Karpas-422 (cell line): ENCODE data around the gene GNG2. TPM values are rescaled to one million over a fixed set of nuclear protein-coding genes. Genes with fewer than 3 reads are reported as not detected.

ENCODE experiments used
- DNase-seq: peaks from one replicate; pipeline ENCODE4 v3.0.0-alpha.2; 2015
- H2AFZ ChIP-seq: fragments of 200-600 bp; sonication (generic); 2 replicates; pipeline ENCODE4 v1.6.1; 2014; ENCODE audit warnings: antibody characterized with exemption, low read length, mixed read lengths
- H3K27ac ChIP-seq: fragments of 200-600 bp; sonication (generic); 2 replicates; pipeline ENCODE4 v1.5.1; 2014; ENCODE audit warnings: mild to moderate bottlenecking, low read length, moderate library complexity
- H3K27me3 ChIP-seq: fragments of 200-600 bp; sonication (generic); 2 replicates; pipeline ENCODE4 v1.6.1; 2014; ENCODE audit warnings: low read length, mixed read lengths
- H3K36me3 ChIP-seq: fragments of 200-600 bp; sonication (generic); 2 replicates; pipeline ENCODE4 v1.6.1; 2014; ENCODE audit warnings: low read length, mixed read lengths; ENCODE audit not compliant: insufficient read depth
- H3K4me1 ChIP-seq: fragments of 200-600 bp; sonication (generic); 2 replicates; pipeline ENCODE4 v1.6.1; 2014; ENCODE audit warnings: mild to moderate bottlenecking, low read length, mixed read lengths
- H3K4me2 ChIP-seq: fragments of 200-600 bp; sonication (generic); 2 replicates; pipeline ENCODE4 v1.6.1; 2014; ENCODE audit warnings: low read length, low read depth, mild to moderate bottlenecking; ENCODE audit not compliant: poor library complexity, severe bottlenecking
- H3K4me3 ChIP-seq: fragments of 200-600 bp; sonication (generic); 2 replicates; pipeline ENCODE4 v1.5.1; 2014; ENCODE audit warnings: mild to moderate bottlenecking, antibody characterized with exemption, low read length, mixed read lengths
- H3K79me2 ChIP-seq: fragments of 200-600 bp; sonication (generic); 2 replicates; pipeline ENCODE4 v1.6.1; 2014; ENCODE audit warnings: mild to moderate bottlenecking, low read length, mixed read lengths
- H3K9ac ChIP-seq: fragments of 200-600 bp; sonication (generic); 2 replicates; pipeline ENCODE4 v1.6.0; 2014; ENCODE audit warnings: low read length
- H3K9me2 ChIP-seq: fragments of 200-600 bp; sonication (generic), shearing (Covaris generic); replicated peaks from 2 replicates; pipeline ENCODE4 v1.6.0; 2014; ENCODE audit warnings: mild to moderate bottlenecking, low read length, moderate library complexity; ENCODE audit not compliant: insufficient read depth
- H3K9me3 ChIP-seq: fragments of 300-700, 200-600 bp; sonication (generic); 2 replicates; pipeline ENCODE4 v1.6.1; 2014; ENCODE audit warnings: low read length, mixed read lengths
- H4K20me1 ChIP-seq: fragments of 200-600 bp; sonication (generic); 2 replicates; pipeline ENCODE4 v1.6.1; 2014; ENCODE audit warnings: mild to moderate bottlenecking, antibody characterized with exemption, low read length, low read depth; ENCODE audit not compliant: insufficient read depth
- total RNA-seq: library from RNA; depleted of rRNA; stranded (reverse); fragments of >200 nt; shearing (Covaris generic); gene quantifications from 2 replicates; pipeline ENCODE4 v1.2.3, GENCODE V29; 2014; ENCODE audit warnings: low replicate concordance

GNG2 gene
- total RNA-seq, 1 experiment from 2014 or later, result 351 TPM

DNA sequence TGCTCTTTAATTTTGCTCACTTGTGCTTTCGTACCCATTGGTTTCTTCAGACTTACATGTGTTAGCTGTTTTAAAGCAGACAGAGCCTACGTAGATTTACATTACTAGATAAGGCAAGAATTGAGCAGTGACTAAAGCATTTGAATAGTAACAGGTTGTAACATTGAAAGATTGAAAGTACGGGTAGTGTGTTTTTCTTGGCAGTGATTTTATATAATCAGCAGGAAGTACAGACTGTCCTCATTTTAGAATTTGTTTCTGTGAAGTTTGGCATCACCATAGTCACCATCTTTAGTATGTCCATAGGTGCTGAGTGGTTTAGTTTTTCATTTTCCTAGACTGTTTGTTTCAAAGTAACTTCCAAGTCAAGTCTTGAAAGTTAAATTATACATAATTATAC, 142.9 kb downstream of the GNG2 start:
- no peak overlapping the region for H3K4me2 ChIP-seq
- peaks cover 98% of the 10 kb centered on the region for H3K36me3 ChIP-seq
- no peak overlapping the region for H3K4me3 ChIP-seq
- H2AFZ ChIP-seq, result no peak overlapping the region
- H3K9me2 ChIP-seq, result no peaks in the 10 kb centered on the region
- H3K9me3 ChIP-seq, result no peaks in the 10 kb centered on the region
- DNase-seq, result no peak
- H3K79me2 ChIP-seq, result peaks cover 17% of the 10 kb centered on the region
- no peaks in the 10 kb centered on the region for H3K27me3 ChIP-seq
- peaks cover 13% of the 10 kb centered on the region for H3K4me1 ChIP-seq
- no peak overlapping the region for H3K27ac ChIP-seq
- no peak overlapping the region for H3K9ac ChIP-seq
- peaks cover 14% of the 10 kb centered on the region; the same call in 1 of the 2 replicates for H4K20me1 ChIP-seq

GRCh38 chr14:52005625-52006024, 145.2 kb downstream of the GNG2 start:
- no peak overlapping the region for H3K27ac ChIP-seq
- no peaks in the 10 kb centered on the region for H3K9me2 ChIP-seq
- peaks cover 14% of the 10 kb centered on the region; the same call in 1 of the 2 replicates for H4K20me1 ChIP-seq
- H3K9ac ChIP-seq, result no peak overlapping the region
- H3K79me2 ChIP-seq, result peaks cover 3% of the 10 kb centered on the region; the same call in 1 of the 2 replicates
- no peak overlapping the region for H3K4me2 ChIP-seq
- no peak overlapping the region for H2AFZ ChIP-seq
- peaks cover 96% of the 10 kb centered on the region for H3K36me3 ChIP-seq
- H3K4me3 ChIP-seq, result no peak overlapping the region
- H3K4me1 ChIP-seq, result peaks cover 13% of the 10 kb centered on the region
- no peaks in the 10 kb centered on the region for H3K27me3 ChIP-seq
- DNase-seq, result no peak
- H3K9me3 ChIP-seq, result no peaks in the 10 kb centered on the region

- Histone ChIP-seq H3K4me3 (no peak overlapping the region), H3K79me2 (peaks cover 3% of the 10 kb centered on the region; the same call in 1 of the 2 replicates), H2AFZ (no peak overlapping the region), H3K4me1 (peaks cover 13% of the 10 kb centered on the region), H3K27me3 (no peaks in the 10 kb centered on the region), H3K36me3 (peaks cover 96% of the 10 kb centered on the region), H3K9me3 (no peaks in the 10 kb centered on the region), H3K9me2 (no peaks in the 10 kb centered on the region), H3K9ac (no peak overlapping the region), H3K27ac (no peak overlapping the region), H4K20me1 (peaks cover 14% of the 10 kb centered on the region; the same call in 1 of the 2 replicates), H3K4me2 (no peak overlapping the region)
- no peak for DNase-seq
Observed at GRCh38 chr14:52006361-52006760, 145.9 kb downstream of the GNG2 start.

- H3K79me2 ChIP-seq, result peaks cover 3% of the 10 kb centered on the region; the same call in 1 of the 2 replicates
- H4K20me1 ChIP-seq, result peaks cover 14% of the 10 kb centered on the region; the same call in 1 of the 2 replicates
- H2AFZ ChIP-seq, result no peak overlapping the region
- H3K4me1 ChIP-seq, result peaks cover 13% of the 10 kb centered on the region
- no peak overlapping the region for H3K27ac ChIP-seq
- no peak overlapping the region for H3K4me3 ChIP-seq
- H3K9me2 ChIP-seq, result no peaks in the 10 kb centered on the region
- H3K4me2 ChIP-seq, result no peak overlapping the region
- H3K27me3 ChIP-seq, result no peaks in the 10 kb centered on the region
- peaks cover 94% of the 10 kb centered on the region for H3K36me3 ChIP-seq
- no peak overlapping the region for H3K9ac ChIP-seq
- no peaks in the 10 kb centered on the region for H3K9me3 ChIP-seq
- DNase-seq, result no peak
Observed at GRCh38 chr14:52007211-52007610, 146.8 kb downstream of the GNG2 start.

DNA sequence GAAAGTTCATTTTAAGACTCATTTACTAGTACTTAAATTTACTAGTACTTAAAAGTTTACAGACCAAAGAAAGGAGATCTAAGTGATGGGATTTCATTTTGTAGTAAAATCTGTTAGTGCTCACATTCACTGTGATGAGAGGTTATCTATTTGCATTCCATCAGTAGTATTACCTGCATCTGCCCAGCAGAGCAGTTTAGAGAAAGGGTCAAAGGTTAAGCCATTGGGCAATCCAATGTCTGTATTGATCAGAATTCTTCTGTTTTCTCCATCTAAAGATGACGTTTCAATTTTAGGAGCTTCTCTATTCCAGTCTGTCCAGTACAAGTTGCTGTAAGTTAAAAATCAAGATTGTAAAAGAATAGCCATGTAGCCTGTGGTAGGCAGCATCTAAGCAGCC, 147.2 kb downstream of the GNG2 start:
- no peak overlapping the region for H2AFZ ChIP-seq
- no peak overlapping the region for H3K4me2 ChIP-seq
- no peak overlapping the region for H3K9ac ChIP-seq
- H3K9me2 ChIP-seq, result no peaks in the 10 kb centered on the region
- peaks cover 13% of the 10 kb centered on the region for H3K4me1 ChIP-seq
- H3K27ac ChIP-seq, result no peak overlapping the region
- H3K9me3 ChIP-seq, result no peaks in the 10 kb centered on the region
- peaks cover 3% of the 10 kb centered on the region; the same call in 1 of the 2 replicates for H3K79me2 ChIP-seq
- DNase-seq, result no peak
- no peaks in the 10 kb centered on the region for H3K27me3 ChIP-seq
- H4K20me1 ChIP-seq, result peaks cover 14% of the 10 kb centered on the region; the same call in 1 of the 2 replicates
- peaks cover 89% of the 10 kb centered on the region for H3K36me3 ChIP-seq
- no peak overlapping the region for H3K4me3 ChIP-seq

DNA sequence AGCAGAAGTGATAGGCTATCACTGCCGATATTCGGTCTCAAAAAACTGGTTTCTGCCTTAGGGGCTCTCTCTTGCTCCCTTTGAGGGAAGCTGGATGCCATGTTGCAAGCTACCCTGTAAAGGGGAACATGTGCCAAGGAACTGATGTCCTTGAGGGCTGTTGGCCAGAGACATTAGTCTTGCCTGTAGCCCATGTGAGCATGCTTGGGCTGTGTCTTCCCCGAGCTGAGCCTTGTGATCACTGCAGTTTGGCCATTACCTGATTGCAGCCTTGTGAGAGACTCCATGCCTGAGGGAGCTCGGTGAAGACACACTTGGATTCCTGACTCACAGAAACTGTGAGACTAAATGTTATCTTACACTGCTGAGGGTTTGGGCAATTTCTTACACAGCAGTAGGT, 147.7 kb downstream of the GNG2 start:
- no peaks in the 10 kb centered on the region for H3K27me3 ChIP-seq
- H3K9me2 ChIP-seq, result no peaks in the 10 kb centered on the region
- no peak overlapping the region for H2AFZ ChIP-seq
- H3K9ac ChIP-seq, result no peak overlapping the region
- peaks cover 84% of the 10 kb centered on the region for H3K36me3 ChIP-seq
- no peaks in the 10 kb centered on the region for H3K9me3 ChIP-seq
- H3K27ac ChIP-seq, result no peak overlapping the region
- H3K79me2 ChIP-seq, result peaks cover 2% of the 10 kb centered on the region; the same call in 1 of the 2 replicates
- H3K4me1 ChIP-seq, result peaks cover 13% of the 10 kb centered on the region
- peaks cover 14% of the 10 kb centered on the region; the same call in 1 of the 2 replicates for H4K20me1 ChIP-seq
- H3K4me2 ChIP-seq, result no peak overlapping the region
- no peak overlapping the region for H3K4me3 ChIP-seq
- no peak for DNase-seq

- Histone ChIP-seq H3K27ac (no peak overlapping the region), H3K36me3 (peaks cover 63% of the 10 kb centered on the region), H3K9ac (no peak overlapping the region)
Observed at GRCh38 chr14:52010173-52010693, 149.8 kb downstream of the GNG2 start.

DNA sequence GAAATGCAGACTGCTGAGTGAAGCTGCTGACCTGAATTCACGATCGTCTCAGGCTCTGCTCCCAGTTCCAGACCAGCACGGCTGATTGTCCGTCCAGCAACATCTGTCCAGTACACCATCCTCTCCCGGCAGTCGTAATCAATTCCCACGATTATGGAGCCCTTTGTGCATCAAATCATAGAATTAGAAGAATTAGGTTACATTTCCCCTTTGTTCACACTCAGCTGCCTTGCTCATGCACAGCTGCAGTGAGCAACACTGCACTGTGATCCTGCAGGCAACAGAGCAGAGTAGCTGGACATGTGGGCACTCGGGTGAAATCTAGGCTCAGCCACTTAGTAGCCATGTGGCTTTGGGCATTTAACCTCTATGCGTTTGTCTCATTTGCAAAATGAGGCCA, 151.1 kb downstream of the GNG2 start:
- Histone ChIP-seq H3K4me3 (no peak overlapping the region), H3K79me2 (no peaks in the 10 kb centered on the region), H3K27ac (no peak overlapping the region), H3K36me3 (peaks cover 51% of the 10 kb centered on the region), H3K9me3 (no peaks in the 10 kb centered on the region), H4K20me1 (peaks cover 13% of the 10 kb centered on the region), H3K9me2 (no peaks in the 10 kb centered on the region), H3K9ac (no peak overlapping the region), H2AFZ (no peak overlapping the region), H3K27me3 (no peaks in the 10 kb centered on the region), H3K4me2 (no peak overlapping the region), H3K4me1 (no peaks in the 10 kb centered on the region)
- no peak for DNase-seq

More at GRCh38 chr14:52010173-52010693, 149.8 kb downstream of the GNG2 start:
- no peak for DNase-seq
- no peak overlapping the region for H3K4me3 ChIP-seq
- no peaks in the 10 kb centered on the region for H3K9me3 ChIP-seq
- no peaks in the 10 kb centered on the region for H3K27me3 ChIP-seq
- H3K79me2 ChIP-seq, result no peaks in the 10 kb centered on the region
- peaks cover 13% of the 10 kb centered on the region for H4K20me1 ChIP-seq
- H3K9me2 ChIP-seq, result no peaks in the 10 kb centered on the region
- H2AFZ ChIP-seq, result no peak overlapping the region
- H3K4me1 ChIP-seq, result no peaks in the 10 kb centered on the region
- no peak overlapping the region for H3K4me2 ChIP-seq
